GM19023 (cell line): ENCODE measurements around the gene STYK1.

Experiments used
- ATAC-seq: cut with Tn5 transposase; IDR thresholded peaks from one replicate; pipeline ENCODE4 v1.9.1; 2021; ENCODE audit warnings: mild to moderate bottlenecking, moderate library complexity; ENCODE audit not compliant: unreplicated experiment

Gene STYK1

DNA sequence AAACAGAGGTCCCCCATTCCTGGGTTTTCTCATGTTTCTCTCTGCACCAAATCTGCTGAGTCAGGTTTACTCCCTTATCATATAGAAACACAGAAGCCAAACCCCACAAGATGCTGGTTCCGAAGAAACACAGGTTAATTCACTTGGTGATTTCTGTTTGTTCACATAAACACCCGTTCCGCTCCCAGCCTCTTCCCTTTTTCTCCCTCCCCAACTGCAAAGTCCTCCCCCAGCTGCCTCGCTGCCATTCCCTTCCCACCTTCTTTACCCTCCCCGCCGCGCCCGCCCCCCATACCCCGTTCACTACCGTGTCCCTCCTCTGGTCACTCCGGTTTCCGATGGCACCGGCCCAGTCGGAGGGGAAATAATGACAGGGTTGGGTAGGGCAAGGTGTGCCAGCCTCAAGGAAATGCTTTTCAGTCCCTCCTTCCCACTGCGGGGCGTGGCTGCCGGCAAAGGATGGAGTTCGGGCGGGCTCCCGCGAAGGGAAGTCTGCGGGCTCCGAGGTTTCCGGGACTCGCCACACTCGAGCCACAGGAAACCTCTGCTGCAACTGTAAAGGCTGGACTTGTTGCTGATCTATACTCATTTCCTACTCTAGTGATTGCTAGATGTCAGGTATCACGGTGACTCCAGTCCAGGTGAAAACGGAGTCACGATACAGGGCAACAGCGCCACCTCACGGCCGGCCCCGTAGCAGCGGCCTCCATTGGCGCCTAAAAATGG is at the start of gene STYK1:
TSS of gene STYK1 (minus strand) at position 394 of the 726 bp plus-strand sequence. CDS start 39,434 bp downstream, outside the sequence.
- no peak for ATAC-seq

GRCh38 chr12:10722905-10723746 is 49.3 kb upstream of the STYK1 start, which contains the start of gene YBX3:
YBX3 (minus strand) TSS chr12:10723323; CDS start chr12:10723111, 212 bp downstream.
- ATAC-seq: peak; percentile 47

GRCh38 chr12:10722502-10722904 is 48.7 kb upstream of the STYK1 start:
- ATAC-seq: peak; percentile 56

DNA sequence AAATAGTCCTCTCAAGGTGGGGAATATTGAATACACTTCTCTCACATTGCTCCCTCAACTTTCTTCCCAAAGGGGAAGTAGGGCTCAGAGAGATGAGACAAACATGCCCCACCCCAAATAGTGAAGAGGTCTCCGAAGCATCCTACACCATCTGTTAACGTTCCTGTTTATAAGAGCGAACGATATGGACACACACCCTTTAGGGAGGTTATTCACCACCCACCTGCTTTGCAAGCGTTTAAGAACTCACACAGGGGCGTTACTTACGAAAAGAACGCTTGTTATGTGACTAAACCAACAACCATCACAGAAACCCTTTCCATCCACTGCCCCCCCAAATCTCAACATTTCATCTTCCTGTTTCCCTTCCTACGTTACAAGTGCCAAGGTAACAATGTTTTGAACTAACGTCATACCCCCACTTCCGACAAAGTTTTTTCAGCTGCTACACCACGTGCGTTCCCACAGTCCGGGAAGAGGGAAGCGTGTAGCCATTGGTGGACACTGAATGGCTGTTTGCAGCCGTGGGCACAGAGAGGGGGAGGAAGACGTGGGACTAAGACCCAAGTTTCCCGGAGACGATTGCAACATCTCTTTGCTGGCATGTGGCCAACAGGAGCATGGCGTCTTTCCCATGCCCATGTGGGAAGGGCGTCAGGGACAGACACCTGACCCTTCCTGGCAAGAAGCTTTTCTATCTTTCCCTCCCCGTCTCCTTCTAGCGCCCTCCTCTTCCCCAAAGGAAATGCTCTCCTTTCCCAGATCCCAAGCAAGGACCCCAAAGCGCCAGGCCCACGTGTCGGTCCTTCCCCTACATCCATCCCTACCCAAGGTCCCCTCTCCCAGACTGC is 48.0 kb upstream of the STYK1 start:
- peak; percentile 29 for ATAC-seq

GRCh38 chr12:10720974-10721650 is 47.3 kb upstream of the STYK1 start:
- ATAC-seq: no peak

DNA sequence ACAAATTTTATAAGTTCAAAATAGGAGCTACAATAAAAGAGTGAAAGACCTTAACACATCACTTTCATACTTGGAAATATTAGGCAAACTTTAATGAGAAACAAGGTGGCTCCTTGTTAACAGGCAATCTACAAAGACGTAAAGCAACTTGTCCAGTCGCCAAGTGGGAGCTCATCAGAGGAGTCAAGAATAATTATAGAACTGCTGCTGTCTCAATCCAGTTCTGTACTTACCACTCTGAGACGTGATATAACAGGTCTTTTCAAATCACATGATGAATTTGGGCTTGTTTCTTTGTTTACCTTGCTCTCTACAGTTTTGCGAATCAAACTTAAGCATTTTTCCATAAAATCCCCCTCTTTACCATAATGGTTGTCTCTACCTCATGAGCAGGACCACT is 45.6 kb upstream of the STYK1 start:
- no peak for ATAC-seq

DNA sequence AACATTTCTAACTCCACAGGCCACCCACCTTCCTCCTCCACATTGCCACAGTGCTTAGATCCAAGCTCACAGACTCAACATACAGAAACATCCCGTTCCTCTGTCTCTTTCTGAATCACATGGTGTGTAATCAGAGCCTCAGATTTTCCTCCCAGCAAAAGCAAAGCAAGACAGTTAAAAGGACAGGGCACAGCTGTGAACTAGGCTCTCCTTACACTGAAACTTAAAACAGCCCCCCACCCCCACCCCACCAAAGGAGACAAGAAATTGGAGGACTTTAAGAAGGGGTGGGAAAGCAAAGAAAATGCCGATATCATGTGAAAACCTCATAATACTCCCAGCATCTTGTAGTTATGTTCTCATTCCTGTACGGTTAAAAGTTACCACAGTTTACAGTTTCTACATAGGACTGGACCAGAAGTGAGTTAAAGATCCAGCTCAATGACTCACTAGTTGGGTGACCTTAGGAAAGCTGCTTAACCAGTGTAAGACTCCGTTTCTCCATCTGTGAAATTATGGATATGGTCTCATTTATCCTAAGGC is 44.5 kb upstream of the STYK1 start:
- ATAC-seq: no peak

- ATAC-seq: no peak
Measured at GRCh38 chr12:10717410-10717809, 43.6 kb upstream of the STYK1 start.

DNA sequence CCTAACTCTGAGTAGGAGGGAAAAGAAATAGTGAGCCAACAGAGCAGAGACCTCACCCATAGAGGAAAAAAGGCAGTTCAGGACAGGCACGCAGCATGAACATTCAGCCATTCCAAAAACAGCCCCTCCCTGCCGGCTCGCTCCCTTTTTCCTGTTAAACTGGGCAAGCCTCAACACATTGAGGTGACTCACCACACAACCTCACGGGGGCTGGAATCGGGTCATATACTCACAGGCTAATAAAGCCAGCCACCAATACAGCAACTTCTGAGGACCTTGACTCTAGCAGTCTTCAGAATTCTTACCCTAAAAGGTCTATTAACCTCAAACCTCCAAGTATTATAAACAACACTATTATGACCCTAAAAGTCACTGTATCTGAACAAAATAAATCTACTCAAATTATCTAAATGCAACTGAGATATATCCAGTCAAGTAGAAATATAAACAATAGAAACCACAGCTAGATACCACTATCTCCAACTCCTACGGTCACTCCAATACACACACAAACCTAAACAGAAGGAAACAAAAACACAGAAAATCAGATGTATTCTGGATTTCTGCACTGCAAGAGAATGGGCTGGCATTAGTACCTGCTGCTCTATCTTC is 43.0 kb upstream of the STYK1 start:
- no peak for ATAC-seq

- no peak for ATAC-seq
Measured at GRCh38 chr12:10716277-10716676, 42.4 kb upstream of the STYK1 start.

- ATAC-seq: no peak
Measured at GRCh38 chr12:10715491-10715890, 41.6 kb upstream of the STYK1 start.

DNA sequence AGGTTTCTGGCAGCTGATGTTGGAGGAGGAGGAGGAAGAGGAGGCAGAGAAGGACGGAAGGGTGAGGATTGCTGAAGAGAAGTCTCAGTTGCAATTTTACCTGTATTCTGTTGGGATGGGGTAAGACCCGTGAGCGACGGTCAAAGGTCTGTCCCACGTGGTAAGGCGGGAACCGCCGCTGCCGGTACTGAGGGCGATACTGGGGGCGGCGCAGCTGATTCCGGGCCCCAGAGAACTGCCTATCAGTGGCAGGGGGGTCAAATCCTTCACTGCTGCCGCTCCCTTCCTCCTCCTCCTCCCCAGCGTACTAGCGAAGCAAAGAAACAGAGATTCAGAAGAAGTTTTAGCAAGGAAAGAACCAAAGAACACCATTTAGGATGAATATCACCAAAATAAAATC is 36.0 kb upstream of the STYK1 start:
- ATAC-seq: no peak

DNA sequence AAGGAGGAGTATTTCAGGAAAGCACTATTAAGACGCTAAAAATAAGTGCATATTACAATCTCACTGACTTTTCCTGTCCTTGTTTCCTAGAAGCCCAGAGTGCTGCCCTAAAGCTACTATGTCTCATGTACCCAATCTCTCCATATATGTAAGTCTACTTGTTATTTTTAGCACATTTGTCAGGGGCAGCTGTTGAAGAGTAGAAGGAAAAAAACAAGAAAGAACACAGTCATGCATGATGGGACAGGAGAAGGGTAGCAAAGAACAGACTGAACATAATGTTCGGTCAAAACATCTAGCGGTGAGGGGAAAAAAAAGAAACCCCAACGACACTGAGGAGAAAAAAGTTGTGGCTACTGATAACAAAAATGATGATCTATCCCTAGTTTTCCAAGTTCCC is 35.0 kb upstream of the STYK1 start:
- no peak for ATAC-seq

DNA sequence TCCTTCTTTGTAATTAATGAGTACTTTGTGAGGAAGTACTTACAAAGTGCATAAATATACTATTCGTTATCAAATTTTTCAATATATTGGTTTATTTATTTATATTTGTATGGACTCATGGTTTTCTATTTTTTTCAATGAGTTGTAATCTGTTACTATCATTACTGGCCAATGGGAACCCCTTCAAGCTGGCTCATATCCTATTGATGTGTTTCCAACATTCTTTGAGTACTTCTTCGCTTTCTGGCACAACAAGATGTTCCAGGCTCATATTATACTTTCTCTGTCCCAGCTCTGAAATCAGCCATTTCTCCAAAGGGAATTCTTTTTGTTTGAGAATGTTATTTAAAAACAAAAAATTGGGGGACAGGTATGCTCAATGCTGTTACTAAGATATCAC is 31.8 kb upstream of the STYK1 start:
- ATAC-seq: no peak

GRCh38 chr12:10701843-10702242 is 28.0 kb upstream of the STYK1 start:
- ATAC-seq: no peak

DNA sequence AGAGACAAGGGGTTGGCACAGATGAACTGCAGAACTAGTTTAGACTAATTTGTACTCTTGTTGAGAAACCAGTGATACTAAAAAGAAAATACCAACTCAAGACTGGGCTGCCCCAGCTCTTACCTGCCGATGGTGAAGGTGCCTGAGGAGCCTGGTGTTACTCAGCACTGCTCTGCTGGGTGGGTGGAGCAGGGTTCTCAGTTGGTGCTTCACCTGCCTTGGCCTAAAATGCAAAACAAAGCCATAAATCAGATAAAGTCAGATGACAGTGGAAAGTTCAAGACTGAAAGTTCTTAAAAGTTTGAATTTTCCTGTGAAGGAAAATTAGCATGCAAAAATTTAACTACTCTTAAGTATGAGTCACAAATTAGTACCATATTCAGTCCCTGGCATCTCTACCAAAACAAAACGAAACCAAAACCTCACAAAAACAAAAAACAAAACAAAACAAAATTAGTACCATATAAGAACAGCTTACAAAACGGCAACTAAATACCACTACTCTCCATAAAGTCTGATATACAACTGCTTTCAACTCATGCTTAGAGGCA is 27.4 kb upstream of the STYK1 start:
- ATAC-seq: peak; percentile 74

GRCh38 chr12:10700581-10700980 is 26.7 kb upstream of the STYK1 start:
- no peak for ATAC-seq

GRCh38 chr12:10697862-10698261 is 24.0 kb upstream of the STYK1 start:
- no peak for ATAC-seq

DNA sequence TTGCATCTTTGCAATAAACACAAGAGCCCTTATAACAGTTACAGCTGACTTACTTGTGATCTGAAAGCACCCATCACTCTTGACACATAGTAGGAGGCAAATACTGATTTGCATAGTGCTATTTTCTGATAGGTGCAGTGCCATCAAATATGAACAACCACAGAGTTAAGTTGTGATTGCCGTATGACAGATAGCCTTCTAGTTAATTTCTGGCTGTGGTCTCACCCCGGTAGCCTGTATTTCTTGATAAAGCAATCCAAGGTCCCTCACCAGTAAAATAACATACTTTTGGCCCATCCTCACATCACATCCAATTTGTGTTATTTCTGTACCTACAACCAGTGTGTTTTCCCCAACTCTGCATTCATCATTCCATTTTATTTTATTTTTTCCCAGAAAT is 23.3 kb upstream of the STYK1 start:
- no peak for ATAC-seq

DNA sequence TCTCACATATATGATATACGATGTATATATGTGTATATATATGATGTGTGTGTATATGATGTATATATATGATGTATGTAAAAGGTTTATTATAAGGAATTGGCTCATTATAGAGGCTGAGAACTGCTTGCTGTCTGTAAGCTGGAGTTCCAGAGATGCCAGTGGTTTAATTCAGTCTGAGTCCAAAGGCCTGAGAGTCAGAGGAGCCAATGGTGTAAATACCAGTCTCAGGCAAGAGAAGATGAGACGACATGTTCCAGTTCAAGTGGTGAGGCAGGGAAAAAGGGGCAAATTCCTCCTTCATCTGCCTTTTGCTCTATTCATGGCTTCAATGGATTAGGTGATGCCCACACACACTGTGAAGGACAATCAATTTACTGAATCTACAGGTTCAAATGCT is 17.1 kb upstream of the STYK1 start:
- ATAC-seq: no peak
